Inflammatory macrophage (primary cell): ENCODE data around the gene GSS.

Experiments
- DNase-seq, 2 donors: peaks; one replicate each; pipeline ENCODE4 v3.0.0-alpha.2; 2020 to 2022

Gene GSS

GRCh38 chr20:34945315-34946077, 10.1 kb downstream of the GSS start:
- DNase-seq: no peak

GRCh38 chr20:34943808-34944567, 11.6 kb downstream of the GSS start:
- DNase-seq: no peak

- no peak for DNase-seq
Observed at GRCh38 chr20:34942301-34942700, 13.3 kb downstream of the GSS start.

GRCh38 chr20:34941226-34941625, 14.4 kb downstream of the GSS start:
- DNase-seq: peak; percentile 58 to 74

- DNase-seq: peak; percentile 33 to 48
Observed at GRCh38 chr20:34940081-34940481, 15.5 kb downstream of the GSS start.

GRCh38 chr20:34938466-34939163, 17.0 kb downstream of the GSS start:
- DNase-seq: peak; percentile 84 to 86

GRCh38 chr20:34931771-34932170, 23.8 kb downstream of the GSS start:
- no peak for DNase-seq

- DNase-seq: no peak
Observed at GRCh38 chr20:34928411-34928810, 27.2 kb downstream of the GSS start.

- DNase-seq: no peak
Observed at GRCh38 chr20:34927736-34928135, 27.9 kb downstream of the GSS start.

- DNase-seq: no peak
Observed at GRCh38 chr20:34926581-34926980, 29.0 kb downstream of the GSS start.

GRCh38 chr20:34925981-34926380, 29.6 kb downstream of the GSS start:
- DNase-seq: no peak

- DNase-seq: no peak
Observed at GRCh38 chr20:34925341-34925740, 30.3 kb downstream of the GSS start.

GRCh38 chr20:34923414-34923813, 32.2 kb downstream of the GSS start:
- DNase-seq: no peak

GRCh38 chr20:34922654-34923381, 32.8 kb downstream of the GSS start:
- no peak for DNase-seq

- no peak for DNase-seq
Observed at GRCh38 chr20:34921436-34921835, 34.2 kb downstream of the GSS start.

- no peak for DNase-seq
Observed at GRCh38 chr20:34920055-34920454, 35.6 kb downstream of the GSS start.

GRCh38 chr20:34916774-34917354, 38.7 kb downstream of the GSS start:
- DNase-seq: no peak

GRCh38 chr20:34915749-34916455, 39.7 kb downstream of the GSS start:
- DNase-seq: no peak

- no peak for DNase-seq
Observed at GRCh38 chr20:34915131-34915530, 40.5 kb downstream of the GSS start.

- DNase-seq: no peak
Observed at GRCh38 chr20:34907616-34908469, 47.8 kb downstream of the GSS start.

- DNase-seq: peak; percentile 31 to 52
Observed at GRCh38 chr20:34904202-34904621, 51.4 kb downstream of the GSS start.
